ENCODE results near the gene NUDT22.

DNA sequence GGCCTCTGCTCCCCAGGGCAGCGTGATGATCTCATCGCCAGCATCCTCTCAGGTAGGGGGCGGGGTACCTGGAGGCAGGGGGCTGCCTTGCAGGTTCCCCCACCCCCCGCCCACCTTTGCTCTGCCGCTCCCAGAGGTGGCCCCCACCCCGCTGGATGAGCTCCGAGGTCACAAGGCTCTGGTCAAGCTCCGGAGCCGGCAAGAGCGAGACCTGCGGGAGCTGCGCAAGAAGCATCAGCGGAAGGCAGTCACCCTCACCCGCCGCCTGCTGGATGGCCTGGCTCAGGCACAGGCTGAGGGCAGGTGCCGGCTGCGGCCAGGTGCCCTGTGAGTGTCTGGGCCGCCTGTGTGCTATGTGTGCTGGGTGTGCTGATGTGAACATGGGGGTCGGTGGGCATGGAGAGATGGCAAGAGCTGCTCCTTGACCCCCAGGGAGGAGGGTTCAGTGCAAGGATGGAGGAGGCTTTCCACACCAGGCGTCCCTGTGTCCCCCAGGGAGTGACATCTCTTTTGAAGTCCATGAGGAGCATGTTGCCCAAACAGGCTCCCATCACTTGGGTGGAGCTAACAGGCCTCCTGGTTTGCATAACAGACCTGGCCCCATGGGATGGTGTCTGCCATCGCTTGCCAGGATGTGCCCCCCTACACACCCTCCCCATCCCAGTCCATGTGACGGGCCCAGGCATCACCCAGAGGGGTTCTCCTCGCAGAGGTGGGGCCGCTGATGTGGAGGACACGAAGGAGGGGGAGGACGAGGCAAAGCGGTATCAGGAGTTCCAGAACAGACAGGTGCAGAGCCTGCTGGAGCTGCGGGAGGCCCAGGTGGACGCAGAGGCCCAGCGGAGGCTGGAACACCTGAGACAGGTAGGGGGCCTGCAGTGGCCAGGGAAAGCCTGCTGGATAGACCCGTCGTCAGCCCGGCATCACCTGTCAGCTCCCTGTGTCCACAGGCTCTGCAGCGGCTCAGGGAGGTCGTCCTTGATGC, 39.4 kb downstream of the NUDT22 start:
- TF ChIP-seq, protein P1, sequence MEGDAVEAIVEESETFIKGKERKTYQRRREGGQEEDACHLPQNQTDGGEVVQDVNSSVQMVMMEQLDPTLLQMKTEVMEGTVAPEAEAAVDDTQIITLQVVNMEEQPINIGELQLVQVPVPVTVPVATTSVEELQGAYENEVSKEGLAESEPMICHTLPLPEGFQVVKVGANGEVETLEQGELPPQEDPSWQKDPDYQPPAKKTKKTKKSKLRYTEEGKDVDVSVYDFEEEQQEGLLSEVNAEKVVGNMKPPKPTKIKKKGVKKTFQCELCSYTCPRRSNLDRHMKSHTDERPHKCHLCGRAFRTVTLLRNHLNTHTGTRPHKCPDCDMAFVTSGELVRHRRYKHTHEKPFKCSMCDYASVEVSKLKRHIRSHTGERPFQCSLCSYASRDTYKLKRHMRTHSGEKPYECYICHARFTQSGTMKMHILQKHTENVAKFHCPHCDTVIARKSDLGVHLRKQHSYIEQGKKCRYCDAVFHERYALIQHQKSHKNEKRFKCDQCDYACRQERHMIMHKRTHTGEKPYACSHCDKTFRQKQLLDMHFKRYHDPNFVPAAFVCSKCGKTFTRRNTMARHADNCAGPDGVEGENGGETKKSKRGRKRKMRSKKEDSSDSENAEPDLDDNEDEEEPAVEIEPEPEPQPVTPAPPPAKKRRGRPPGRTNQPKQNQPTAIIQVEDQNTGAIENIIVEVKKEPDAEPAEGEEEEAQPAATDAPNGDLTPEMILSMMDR (conservative IDR thresholded peaks at IDR 0.05; ENCODE audit: low read depth in 2 of 2), result no peak
- TF ChIP-seq, protein P2, sequence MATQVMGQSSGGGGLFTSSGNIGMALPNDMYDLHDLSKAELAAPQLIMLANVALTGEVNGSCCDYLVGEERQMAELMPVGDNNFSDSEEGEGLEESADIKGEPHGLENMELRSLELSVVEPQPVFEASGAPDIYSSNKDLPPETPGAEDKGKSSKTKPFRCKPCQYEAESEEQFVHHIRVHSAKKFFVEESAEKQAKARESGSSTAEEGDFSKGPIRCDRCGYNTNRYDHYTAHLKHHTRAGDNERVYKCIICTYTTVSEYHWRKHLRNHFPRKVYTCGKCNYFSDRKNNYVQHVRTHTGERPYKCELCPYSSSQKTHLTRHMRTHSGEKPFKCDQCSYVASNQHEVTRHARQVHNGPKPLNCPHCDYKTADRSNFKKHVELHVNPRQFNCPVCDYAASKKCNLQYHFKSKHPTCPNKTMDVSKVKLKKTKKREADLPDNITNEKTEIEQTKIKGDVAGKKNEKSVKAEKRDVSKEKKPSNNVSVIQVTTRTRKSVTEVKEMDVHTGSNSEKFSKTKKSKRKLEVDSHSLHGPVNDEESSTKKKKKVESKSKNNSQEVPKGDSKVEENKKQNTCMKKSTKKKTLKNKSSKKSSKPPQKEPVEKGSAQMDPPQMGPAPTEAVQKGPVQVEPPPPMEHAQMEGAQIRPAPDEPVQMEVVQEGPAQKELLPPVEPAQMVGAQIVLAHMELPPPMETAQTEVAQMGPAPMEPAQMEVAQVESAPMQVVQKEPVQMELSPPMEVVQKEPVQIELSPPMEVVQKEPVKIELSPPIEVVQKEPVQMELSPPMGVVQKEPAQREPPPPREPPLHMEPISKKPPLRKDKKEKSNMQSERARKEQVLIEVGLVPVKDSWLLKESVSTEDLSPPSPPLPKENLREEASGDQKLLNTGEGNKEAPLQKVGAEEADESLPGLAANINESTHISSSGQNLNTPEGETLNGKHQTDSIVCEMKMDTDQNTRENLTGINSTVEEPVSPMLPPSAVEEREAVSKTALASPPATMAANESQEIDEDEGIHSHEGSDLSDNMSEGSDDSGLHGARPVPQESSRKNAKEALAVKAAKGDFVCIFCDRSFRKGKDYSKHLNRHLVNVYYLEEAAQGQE (IDR thresholded peaks at IDR 0.05; ENCODE audit: unreplicated experiment), result no peak
- TF ChIP-seq EZH2phosphoT487 (IDR thresholded peaks at IDR 0.05; ENCODE audit: unreplicated experiment), result no peak
- no peak for TF ChIP-seq EZH2 (IDR thresholded peaks at IDR 0.05; ENCODE audit: low read depth, unreplicated experiment)
- no peak for TF ChIP-seq JUNB (IDR thresholded peaks at IDR 0.05; ENCODE audit: unreplicated experiment)
- TF ChIP-seq POLR2AphosphoS5 (IDR thresholded peaks at IDR 0.05; ENCODE audit: low read depth), result no peak

Measured in GM23338 (cell line).